ENCODE measurements around the gene PIAS4.

The PIAS4 gene

GRCh38 chr19:3982701-3983541, 24.6 kb upstream of the PIAS4 start:
- TF ChIP-seq CTCF (IDR thresholded peaks at IDR 0.05; ENCODE audit: borderline replicate concordance, control extremely low read depth, extremely low read depth, insufficient read depth, missing control alignments) = no peak
- in situ Hi-C loops (cut with MboI; ENCODE audit: low sequenced_read_pairs, unreplicated experiment) = loop anchor here (10.0 kb wide), 1 partner anchor 222 kb away; no protein-coding TSS in a partner anchor
- no peak for DNase-seq (ENCODE audit: low spot score)

DNA sequence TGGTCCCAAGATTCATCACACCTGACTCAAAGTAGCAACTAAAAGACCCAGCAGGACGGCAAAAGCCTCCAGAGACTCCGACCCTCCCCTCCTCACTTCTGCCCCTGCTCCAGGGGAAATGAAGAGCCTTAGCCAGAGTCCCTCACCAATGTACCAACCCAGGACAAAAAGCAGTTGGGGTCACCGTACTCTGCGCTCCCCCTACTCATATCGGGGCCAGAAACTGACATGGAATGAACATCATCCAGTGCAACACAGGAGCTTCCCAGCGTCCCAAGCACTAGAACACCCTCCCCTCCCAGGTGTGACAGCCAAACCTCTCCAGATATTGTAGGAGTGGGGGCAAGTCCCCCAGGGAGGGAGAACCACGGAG, 24.0 kb upstream of the PIAS4 start:
- no peak for DNase-seq (ENCODE audit: low spot score)
- in situ Hi-C loops (cut with MboI; ENCODE audit: low sequenced_read_pairs, unreplicated experiment) = loop anchor here (10.0 kb wide), 1 partner anchor 221 kb away; no protein-coding TSS in a partner anchor
- no peak for TF ChIP-seq CTCF (IDR thresholded peaks at IDR 0.05; ENCODE audit: borderline replicate concordance, control extremely low read depth, extremely low read depth, insufficient read depth, missing control alignments)

DNA sequence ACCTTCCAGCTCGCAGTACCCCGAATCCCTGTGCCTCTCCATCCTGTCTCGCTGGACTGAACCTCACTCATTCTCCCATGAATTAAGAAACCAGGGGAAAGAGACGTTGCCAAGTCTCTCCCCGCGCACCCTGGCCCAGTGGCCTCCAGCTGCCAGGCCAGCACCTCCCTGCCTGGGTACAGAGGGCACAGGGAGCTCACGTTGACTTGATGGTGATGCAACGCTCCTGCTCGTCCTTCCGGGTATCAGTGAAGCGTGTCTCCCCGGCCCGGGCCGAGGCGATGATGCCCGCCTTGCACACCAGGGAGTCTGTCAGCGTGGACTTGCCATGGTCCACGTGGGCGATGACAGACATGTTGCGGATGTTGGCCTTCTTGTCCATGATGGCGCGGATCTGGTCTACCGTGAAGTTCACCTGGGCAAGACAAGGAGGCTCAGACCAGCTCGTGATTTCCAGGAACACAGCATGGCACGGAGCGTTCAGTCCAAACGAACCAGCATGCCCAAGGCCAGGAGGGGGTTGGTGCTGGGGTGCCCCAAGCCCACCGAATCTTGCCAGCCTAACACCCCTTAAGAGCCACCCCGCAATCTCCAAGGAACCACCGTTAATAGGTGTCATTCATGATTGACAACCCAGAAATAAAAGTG, 23.5 kb upstream of the PIAS4 start:
- in situ Hi-C loops (cut with MboI; ENCODE audit: low sequenced_read_pairs, unreplicated experiment) = loop anchor here (10.0 kb wide), 1 partner anchor 221 kb away; no protein-coding TSS in a partner anchor
- no peak for TF ChIP-seq CTCF (IDR thresholded peaks at IDR 0.05; ENCODE audit: borderline replicate concordance, control extremely low read depth, extremely low read depth, insufficient read depth, missing control alignments)

GRCh38 chr19:3984584-3984907, 23.0 kb upstream of the PIAS4 start:
- DNase-seq (ENCODE audit: low spot score) = no peak
- in situ Hi-C loops (cut with MboI; ENCODE audit: low sequenced_read_pairs, unreplicated experiment) = loop anchor here (10.0 kb wide), 1 partner anchor 220 kb away; no protein-coding TSS in a partner anchor
- no peak for TF ChIP-seq CTCF (IDR thresholded peaks at IDR 0.05; ENCODE audit: borderline replicate concordance, control extremely low read depth, extremely low read depth, insufficient read depth, missing control alignments)

More for the DNA sequence above, 23.5 kb upstream of the PIAS4 start:
- DNase-seq (ENCODE audit: low spot score) = no peak

- in situ Hi-C loops (cut with MboI; ENCODE audit: low sequenced_read_pairs, unreplicated experiment) = loop anchor here (10.0 kb wide), 1 partner anchor 220 kb away; no protein-coding TSS in a partner anchor
- no peak for TF ChIP-seq CTCF (IDR thresholded peaks at IDR 0.05; ENCODE audit: borderline replicate concordance, control extremely low read depth, extremely low read depth, insufficient read depth, missing control alignments)
- DNase-seq (ENCODE audit: low spot score) = peak; percentile 96
Observed at GRCh38 chr19:3984908-3985642, 22.5 kb upstream of the PIAS4 start, which contains the start of gene EEF2. EEF2 (minus strand) TSS chr19:3985463; CDS start chr19:3985380, 83 bp downstream.

DNA sequence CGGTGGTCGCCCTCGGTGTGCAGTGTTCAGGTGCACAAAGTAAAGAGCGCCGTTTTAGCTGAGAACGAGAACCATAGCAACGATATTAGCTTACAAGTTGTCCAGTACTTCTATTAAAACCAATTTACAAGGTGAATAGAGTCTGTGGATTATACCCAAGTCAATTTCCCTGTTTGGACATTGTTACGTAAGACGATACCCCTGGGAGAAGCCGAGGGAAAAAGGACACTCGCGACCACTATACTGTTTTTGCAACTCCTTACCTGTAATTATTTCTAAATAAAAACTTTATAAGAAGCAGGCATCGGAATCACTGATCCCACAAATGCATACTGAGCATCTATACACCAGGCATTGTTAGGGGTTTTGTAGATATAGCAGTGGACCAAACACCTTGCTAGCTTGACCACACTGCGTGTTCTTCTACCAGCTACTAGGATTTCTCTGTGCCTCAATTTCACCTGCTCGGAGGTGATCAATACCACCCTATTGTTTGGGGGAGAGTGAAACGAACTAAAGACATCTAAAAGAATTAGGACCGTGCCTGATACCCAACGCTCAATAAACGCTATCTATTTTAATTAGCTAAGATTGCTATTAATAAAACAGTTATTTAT, 21.8 kb upstream of the PIAS4 start:
- no peak for TF ChIP-seq CTCF (IDR thresholded peaks at IDR 0.05; ENCODE audit: borderline replicate concordance, control extremely low read depth, extremely low read depth, insufficient read depth, missing control alignments)
- in situ Hi-C loops (cut with MboI; ENCODE audit: low sequenced_read_pairs, unreplicated experiment) = loop anchor here (10.0 kb wide), 1 partner anchor 219 kb away; no protein-coding TSS in a partner anchor
- no peak for DNase-seq (ENCODE audit: low spot score)

Data from GM13976 (cell line).